Kidney (tissue), 14 donors: ENCODE measurements around the gene ARHGAP20. TPM values are rescaled to one million over a fixed set of nuclear protein-coding genes. Genes with fewer than 3 reads are reported as not detected.

ENCODE experiments used
- DNase-seq, 5 donors: peaks; one replicate each; pipeline ENCODE4 v3.0.0-alpha.2; 2013 to 2020
- FAIRE-seq: peaks from 2 replicates; lab custom pipeline; 2012; peaks lifted over from hg19 to GRCh38; lab: Jason Lieb, UNC
- H3K27ac ChIP-seq, 2 donors: one replicate each; pipeline ENCODE4 v1.7.0; 2013; ENCODE audit warnings: low read depth in 2 of 2, low read length in 2 of 2, inconsistent platforms in 1 of 2
- H3K27me3 ChIP-seq: one replicate; pipeline ENCODE4 v1.7.1; 2013; ENCODE audit warnings: low read length, inconsistent platforms; ENCODE audit not compliant: control insufficient read depth, insufficient read depth
- H3K36me3 ChIP-seq, 3 donors: one replicate each; pipeline versions ENCODE4 v1.7.0 to v1.7.1; 2013; ENCODE audit warnings: low read length in 3 of 3, control low read depth in 1 of 3, inconsistent platforms in 1 of 3; ENCODE audit not compliant: insufficient read depth in 3 of 3, control insufficient read depth in 2 of 3
- H3K4me1 ChIP-seq, 3 donors: one replicate each; pipeline versions ENCODE4 v1.7.0 to v1.7.1; 2013; ENCODE audit warnings: low read length in 3 of 3, inconsistent platforms in 1 of 3, low read depth in 1 of 3; ENCODE audit not compliant: control insufficient read depth in 2 of 3, insufficient read depth in 2 of 3
- H3K4me3 ChIP-seq, 3 donors: one replicate each; pipeline versions ENCODE4 v1.7.0 to v1.8.1; 2013; ENCODE audit warnings: low read length in 3 of 3, control low read depth in 1 of 3, inconsistent platforms in 1 of 3
- H3K9ac ChIP-seq, 3 donors: one replicate each; pipeline versions ENCODE4 v1.7.0 to v1.7.1; 2013; ENCODE audit warnings: low read length in 3 of 3, control low read depth in 1 of 3, inconsistent platforms in 1 of 3
- H3K9me3 ChIP-seq, 3 donors: one replicate each; pipeline versions ENCODE4 v1.7.0 to v1.7.1; 2013; ENCODE audit warnings: low read length in 3 of 3, control low read depth in 1 of 3, inconsistent platforms in 1 of 3; ENCODE audit not compliant: control insufficient read depth in 2 of 3, insufficient read depth in 1 of 3
- CTCF ChIP-seq: IDR thresholded peaks from 3 replicates; pipeline ENCODE4 v1.5.1; 2012; ENCODE audit warnings: mild to moderate bottlenecking, moderate library complexity, borderline replicate concordance; ENCODE audit not compliant: insufficient read depth; ENCODE audit errors: extremely low read depth
- intact Hi-C: fragments of 100-400 bp; cut with DNase I; formaldehyde crosslinking; loops from one replicate; pipeline ENCODE4 v1.11.1; 2022
- polyA plus RNA-seq: library from polyadenylated mRNA; stranded (reverse); fragments of 350-450 nt; fragmentation: Illumina TruSeq; extraction: RNeasy Lipid Tissue Mini Kit (QIAGEN cat#74804); gene quantifications from one replicate; pipeline ENCODE4 v1.2.3, GENCODE V29; 2014; ENCODE audit warnings: low read depth, low replicate concordance; ENCODE audit not compliant: insufficient read depth
- total RNA-seq: library from RNA; stranded (reverse); fragmentation: NEBNext Ultra II Directional; extraction: Animal tissue kit (Norgen Biotek cat#: 25700); gene quantifications from one replicate; pipeline ENCODE4 v1.2.1, GENCODE V29; 2021
- donor health status: control.
- donor health status: control.
- donor health status: control.
- donor health status: control.
- donor health status: control.
- donor health status: DM: yes; HTN: yes; CAD: no.
- donor health status: Normal renal cell carcinoma (clear cell type).

The ARHGAP20 gene
- total and polyA plus RNA-seq, 2 donors from 2014 or later, result 0.11 to 1.4 TPM

- no peak overlapping the region for H3K27ac ChIP-seq
- H3K4me1 ChIP-seq, result no peaks in the 10 kb centered on the region
- no peak for FAIRE-seq
- H3K4me3 ChIP-seq, result no peak overlapping the region
- no peaks in the 10 kb centered on the region for H3K36me3 ChIP-seq
- peaks cover 0 to 2% (median 0%) of the 10 kb centered on the region in 3 donors for H3K9me3 ChIP-seq
- no peaks in the 10 kb centered on the region for H3K27me3 ChIP-seq
- no peak for TF ChIP-seq CTCF
- no peak for DNase-seq
- no peak overlapping the region for H3K9ac ChIP-seq
- intact Hi-C loops, result no loop called here
These were observed 185.1 kb downstream of the ARHGAP20 start for GRCh38 chr11:110527146-110527545.
